ENCODE measurements around the gene CALM1. TPM values are rescaled to one million over a fixed set of nuclear protein-coding genes. Genes with fewer than 3 reads are reported as not detected.

Gene CALM1
- total and polyA plus RNA-seq, 10 of the 15 experiments (the other 5 are each of a cell fraction or from before 2014, with no cell fraction given) = 110 to 729 (median 261) TPM

DNA sequence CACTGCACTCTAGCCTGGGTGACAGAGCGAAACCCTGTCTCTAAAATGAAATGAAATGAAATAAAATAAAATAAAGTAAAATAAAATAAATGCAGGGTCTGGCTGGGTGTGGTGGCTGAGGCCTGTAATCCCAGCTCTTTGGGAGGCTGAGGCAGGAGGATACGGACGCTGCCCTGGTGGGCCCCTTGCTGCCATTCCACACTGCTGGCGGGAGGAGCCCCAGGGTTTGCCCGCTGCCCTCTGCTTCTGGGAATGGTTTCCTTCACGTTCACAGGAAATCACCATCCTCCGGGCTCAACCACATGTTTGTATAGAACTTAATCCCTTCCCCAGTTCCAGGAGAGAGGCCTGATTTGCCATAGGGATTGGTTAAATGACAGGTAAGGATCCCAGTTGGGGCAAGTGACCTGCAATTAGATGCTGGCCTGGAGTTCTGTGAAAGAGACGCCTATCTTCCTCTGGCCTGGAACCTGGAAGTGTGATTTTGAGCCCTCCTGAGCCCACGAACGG, 29.3 kb downstream of the CALM1 start:
- H3K9ac ChIP-seq (ENCODE audit: control insufficient read depth, insufficient read depth, low read length) = no peak overlapping the region
- H3K27me3 ChIP-seq (replicated peaks in 1 of 2; ENCODE audit: control insufficient read depth in 2 of 2, insufficient read depth in 2 of 2, low read length in 1 of 2) = no peaks in the 10 kb centered on the region; a peak in 1 of 4 replicates
- POLR2A ChIA-PET = no interaction called here
- SMC1A ChIA-PET (ENCODE audit: uncharacterized antibody, unreplicated experiment) = no interaction called here
- in situ Hi-C loops (cut with MboI) = no loop called here
- H3K79me2 ChIP-seq (ENCODE audit: control insufficient read depth, insufficient read depth, low read length) = no peaks in the 10 kb centered on the region
- TF ChIP-seq TCF3 (IDR thresholded peaks at IDR 0.05; ENCODE audit: borderline replicate concordance, insufficient read depth, low read depth, low read length) (no peak), RB1 (IDR thresholded peaks at IDR 0.05; ENCODE audit: borderline replicate concordance) (no peak), ASH2L (IDR thresholded peaks at IDR 0.05; ENCODE audit: borderline replicate concordance, low read depth) (no peak), NFYB (IDR thresholded peaks at IDR 0.05; ENCODE audit: insufficient read depth, low read depth, low read length) (no peak), CHD4 (IDR thresholded peaks at IDR 0.05) (no peak), RELA (IDR thresholded peaks at IDR 0.05; ENCODE audit: borderline replicate concordance, partially characterized antibody) (no peak), TCF12 (IDR thresholded peaks at IDR 0.05; ENCODE audit: low read depth, low read length) (no peak), TCF7 (IDR thresholded peaks at IDR 0.05; ENCODE audit: borderline replicate concordance) (no peak), ESRRA (IDR thresholded peaks at IDR 0.05; ENCODE audit: low read length) (no peak), SMAD5 (IDR thresholded peaks at IDR 0.05; ENCODE audit: low read depth) (no peak), ZNF24 (IDR thresholded peaks at IDR 0.05) (no peak), EGR1 (IDR thresholded peaks at IDR 0.05; ENCODE audit: borderline replicate concordance in 1 of 2, low read depth in 2 of 2, low read length in 2 of 2) (no peak), MEF2A (IDR thresholded peaks at IDR 0.05; ENCODE audit: insufficient read depth, low read depth, low read length) (no peak), TBL1XR1 (IDR thresholded peaks at IDR 0.05; ENCODE audit: low read depth, low read length) (no peak), PAX5 (IDR thresholded peaks at IDR 0.05; ENCODE audit: borderline replicate concordance, low read depth, low read length) (no peak), ZNF217 (IDR thresholded peaks at IDR 0.05) (no peak), SMARCA5 (IDR thresholded peaks at IDR 0.05) (no peak), PAX8 (IDR thresholded peaks at IDR 0.05) (no peak)
- TF ChIP-seq, protein P1, sequence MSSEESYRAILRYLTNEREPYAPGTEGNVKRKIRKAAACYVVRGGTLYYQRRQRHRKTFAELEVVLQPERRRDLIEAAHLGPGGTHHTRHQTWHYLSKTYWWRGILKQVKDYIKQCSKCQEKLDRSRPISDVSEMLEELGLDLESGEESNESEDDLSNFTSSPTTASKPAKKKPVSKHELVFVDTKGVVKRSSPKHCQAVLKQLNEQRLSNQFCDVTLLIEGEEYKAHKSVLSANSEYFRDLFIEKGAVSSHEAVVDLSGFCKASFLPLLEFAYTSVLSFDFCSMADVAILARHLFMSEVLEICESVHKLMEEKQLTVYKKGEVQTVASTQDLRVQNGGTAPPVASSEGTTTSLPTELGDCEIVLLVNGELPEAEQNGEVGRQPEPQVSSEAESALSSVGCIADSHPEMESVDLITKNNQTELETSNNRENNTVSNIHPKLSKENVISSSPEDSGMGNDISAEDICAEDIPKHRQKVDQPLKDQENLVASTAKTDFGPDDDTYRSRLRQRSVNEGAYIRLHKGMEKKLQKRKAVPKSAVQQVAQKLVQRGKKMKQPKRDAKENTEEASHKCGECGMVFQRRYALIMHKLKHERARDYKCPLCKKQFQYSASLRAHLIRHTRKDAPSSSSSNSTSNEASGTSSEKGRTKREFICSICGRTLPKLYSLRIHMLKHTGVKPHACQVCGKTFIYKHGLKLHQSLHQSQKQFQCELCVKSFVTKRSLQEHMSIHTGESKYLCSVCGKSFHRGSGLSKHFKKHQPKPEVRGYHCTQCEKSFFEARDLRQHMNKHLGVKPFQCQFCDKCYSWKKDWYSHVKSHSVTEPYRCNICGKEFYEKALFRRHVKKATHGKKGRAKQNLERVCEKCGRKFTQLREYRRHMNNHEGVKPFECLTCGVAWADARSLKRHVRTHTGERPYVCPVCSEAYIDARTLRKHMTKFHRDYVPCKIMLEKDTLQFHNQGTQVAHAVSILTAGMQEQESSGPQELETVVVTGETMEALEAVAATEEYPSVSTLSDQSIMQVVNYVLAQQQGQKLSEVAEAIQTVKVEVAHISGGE (CRISPR knock-in tag; IDR thresholded peaks at IDR 0.05) = no peak
- TF ChIP-seq, protein P2, sequence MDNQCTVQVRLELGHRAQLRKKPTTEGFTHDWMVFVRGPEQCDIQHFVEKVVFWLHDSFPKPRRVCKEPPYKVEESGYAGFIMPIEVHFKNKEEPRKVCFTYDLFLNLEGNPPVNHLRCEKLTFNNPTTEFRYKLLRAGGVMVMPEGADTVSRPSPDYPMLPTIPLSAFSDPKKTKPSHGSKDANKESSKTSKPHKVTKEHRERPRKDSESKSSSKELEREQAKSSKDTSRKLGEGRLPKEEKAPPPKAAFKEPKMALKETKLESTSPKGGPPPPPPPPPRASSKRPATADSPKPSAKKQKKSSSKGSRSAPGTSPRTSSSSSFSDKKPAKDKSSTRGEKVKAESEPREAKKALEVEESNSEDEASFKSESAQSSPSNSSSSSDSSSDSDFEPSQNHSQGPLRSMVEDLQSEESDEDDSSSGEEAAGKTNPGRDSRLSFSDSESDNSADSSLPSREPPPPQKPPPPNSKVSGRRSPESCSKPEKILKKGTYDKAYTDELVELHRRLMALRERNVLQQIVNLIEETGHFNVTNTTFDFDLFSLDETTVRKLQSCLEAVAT (IDR thresholded peaks at IDR 0.05) = no peak
- H2AFZ ChIP-seq (ENCODE audit: control insufficient read depth, low read depth, low read length) = no peak overlapping the region
- no peaks in the 10 kb centered on the region for H3K9me3 ChIP-seq (replicated peaks; ENCODE audit: control insufficient read depth, insufficient read depth, low read length)
- CTCF ChIA-PET = no interaction called here
- no peaks in the 10 kb centered on the region for H4K20me1 ChIP-seq (ENCODE audit: control insufficient read depth, insufficient read depth)
- no TSS peak for BruUV-seq (replicated peaks)
- RAD21 ChIA-PET (ENCODE audit: unreplicated experiment) = no interaction called here
- no peaks in the 10 kb centered on the region for H3K36me3 ChIP-seq (ENCODE audit: control insufficient read depth in 2 of 2, insufficient read depth in 2 of 2, low read length in 1 of 2)
- H3K4me1 ChIP-seq (ENCODE audit: control insufficient read depth, insufficient read depth, low read length) = no peaks in the 10 kb centered on the region
- FAIRE-seq = no peak
- H3K4me2 ChIP-seq (ENCODE audit: control insufficient read depth, insufficient read depth) = no peak overlapping the region
- DNase-seq (ENCODE audit: low read depth, low spot score) = no peak
- 31% methylated on average over 10 of the region's 10 CpGs for WGBS (ENCODE audit: insufficient coverage, insufficient replicate concordance, low lambda C conversion rate, missing lambda C conversion rate)
- no peak for ATAC-seq
- intact Hi-C loops (cut with micrococcal nuclease; ENCODE audit: unreplicated experiment) = loop anchor here (10.0 kb wide), 1 partner anchor 179 kb away; no protein-coding TSS in a partner anchor
- H3K27ac ChIP-seq (ENCODE audit: control insufficient read depth, insufficient read depth) = no peak overlapping the region
- no peak overlapping the region for H3K4me3 ChIP-seq

All from GM12878 (cell line).